AG04450 (cell line): ENCODE measurements around the gene PROM2. TPM values are rescaled to one million over a fixed set of nuclear protein-coding genes. Genes with fewer than 3 reads are reported as not detected.

Experiments
- CTCF ChIA-PET: fragments of 300-600, 350-600 bp; formaldehyde crosslinking; extraction: SDS; loops from one replicate; lab custom pipeline; 2022; ENCODE audit warnings: antibody characterized with exemption, inconsistent platforms; lab: Charles Lee
- POLR2A ChIA-PET: fragments of 350-600 bp; formaldehyde crosslinking; extraction: SDS; loops from one replicate; lab custom pipeline; 2021; ENCODE audit warnings: antibody characterized with exemption, inconsistent platforms; lab: Yijun Ruan, JAX
- DNase-seq: peaks from one replicate; pipeline ENCODE4 v3.0.0-alpha.2; 2011; ENCODE audit warnings: low read depth, low spot score
- H3K27ac ChIP-seq: one replicate; pipeline ENCODE4 v1.5.1; 2012; ENCODE audit warnings: low read depth, low read length, control low read depth
- H3K27me3 ChIP-seq: one replicate; pipeline ENCODE4 v1.6.0; 2012; ENCODE audit warnings: low read length; ENCODE audit not compliant: control insufficient read depth, insufficient read depth
- H3K4me3 ChIP-seq: 2 replicates; pipeline ENCODE4 v1.5.1; 2011; ENCODE audit warnings: mild to moderate bottlenecking, low read depth, low read length, control low read depth
- H3K9me3 ChIP-seq: 2 replicates; pipeline ENCODE4 v1.5.1; 2012; ENCODE audit warnings: low read length; ENCODE audit not compliant: control insufficient read depth, insufficient read depth
- CTCF ChIP-seq: IDR thresholded peaks from 2 replicates; pipeline ENCODE4 v1.5.1; 2011; ENCODE audit warnings: low read depth, low read length, control low read depth, inconsistent platforms
- polyA plus RNA-seq: library from polyadenylated mRNA; depleted of rRNA; stranded (reverse); fragments of >200 nt; gene quantifications from 2 replicates; pipeline ENCODE4 v1.2.3, GENCODE V29; 2011

PROM2 gene
- polyA plus RNA-seq, 1 experiment, result 0.12 TPM

GRCh38 chr2:95300450-95300849 lies 26.2 kb downstream of the PROM2 start:
- CTCF ChIA-PET, result no interaction called here
- no peak for TF ChIP-seq CTCF
- Histone ChIP-seq H3K4me3 (no peak overlapping the region), H3K27ac (no peak overlapping the region), H3K27me3 (peaks cover 13% of the 10 kb centered on the region), H3K9me3 (no peaks in the 10 kb centered on the region)
- DNase-seq, result no peak
- POLR2A ChIA-PET, result no interaction called here

GRCh38 chr2:95301186-95301585 lies 26.9 kb downstream of the PROM2 start:
- no peak for DNase-seq
- Histone ChIP-seq H3K27me3 (peaks cover 16% of the 10 kb centered on the region), H3K9me3 (no peaks in the 10 kb centered on the region), H3K27ac (no peak overlapping the region), H3K4me3 (no peak overlapping the region)
- ChIA-PET CTCF (interaction anchor here (1.2 kb wide), 1 partner anchor 44 kb away, joined by 4 read pairs; no protein-coding TSS in a partner anchor), POLR2A (no interaction called here)
- no peak for TF ChIP-seq CTCF

GRCh38 chr2:95301876-95302641 lies 27.8 kb downstream of the PROM2 start:
- peaks cover 14% of the 10 kb centered on the region for H3K27me3 ChIP-seq
- DNase-seq, result no peak
- CTCF ChIA-PET, result interaction anchor here (1.2 kb wide), 1 partner anchor 43 kb away, joined by 4 read pairs; no protein-coding TSS in a partner anchor
- no peak for TF ChIP-seq CTCF
- POLR2A ChIA-PET, result no interaction called here
- H3K27ac ChIP-seq, result no peak overlapping the region
- H3K4me3 ChIP-seq, result no peak overlapping the region
- H3K9me3 ChIP-seq, result no peaks in the 10 kb centered on the region

GRCh38 chr2:95303191-95303919 lies 29.1 kb downstream of the PROM2 start:
- ChIA-PET CTCF (no interaction called here), POLR2A (no interaction called here)
- H3K9me3 ChIP-seq, result no peaks in the 10 kb centered on the region
- peaks cover 12% of the 10 kb centered on the region for H3K27me3 ChIP-seq
- TF ChIP-seq CTCF, result no peak
- DNase-seq, result no peak
- H3K4me3 ChIP-seq, result no peak overlapping the region
- H3K27ac ChIP-seq, result no peak overlapping the region
